OCI-LY7 (cell line): ENCODE results near the gene KRTAP4-6. TPM values are rescaled to one million over a fixed set of nuclear protein-coding genes. Genes with fewer than 3 reads are reported as not detected.
"Not testable (repeated sequence)": the region's sequence is repeated elsewhere in the genome, so short reads cannot be mapped to it uniquely, and the experiment has no call there.

ENCODE experiments used
- BruUV-seq: library from RNA; stranded (reverse); fragments of 400-500 nt; replicated peaks from 2 replicates; lab custom pipeline; 2021; lab: Mats Ljungman, UMichigan
- CTCF ChIA-PET: fragments of 300-600 bp; sonication (Branson Sonifier 250); formaldehyde crosslinking; loops from one replicate; lab custom pipeline; 2022; ENCODE audit warnings: antibody characterized with exemption; ENCODE audit not compliant: unreplicated experiment; lab: Charles Lee
- POLR2A ChIA-PET: fragments of 300-600 bp; sonication (Branson Sonifier 250); formaldehyde crosslinking; loops from one replicate; lab custom pipeline; 2022; ENCODE audit warnings: antibody characterized with exemption; lab: Charles Lee
- DNase-seq: peaks from one replicate; pipeline ENCODE4 v3.0.0-alpha.2; 2015; ENCODE audit warnings: low spot score
- H2AFZ ChIP-seq: fragments of 200-600 bp; sonication (generic), shearing (Covaris generic); 2 replicates; pipeline ENCODE4 v1.6.1; 2014; ENCODE audit warnings: mild to moderate bottlenecking, antibody characterized with exemption, low read length, moderate library complexity
- H3K27ac ChIP-seq: fragments of 200-600 bp; sonication (generic); 2 replicates; pipeline ENCODE4 v1.5.1; 2014; ENCODE audit warnings: mixed run types, low read depth, mild to moderate bottlenecking, moderate library complexity, low read length, inconsistent platforms; ENCODE audit not compliant: poor library complexity, severe bottlenecking
- H3K36me3 ChIP-seq: fragments of 200-600 bp; sonication (generic); 2 replicates; pipeline ENCODE4 v1.6.1; 2014; ENCODE audit warnings: mild to moderate bottlenecking, antibody characterized with exemption, low read length, moderate library complexity, mixed read lengths; ENCODE audit not compliant: insufficient read depth
- H3K4me1 ChIP-seq: fragments of 200-600 bp; sonication (generic); 2 replicates; pipeline ENCODE4 v1.5.1; 2014; ENCODE audit warnings: mild to moderate bottlenecking, low read length; ENCODE audit not compliant: insufficient read depth, poor library complexity, severe bottlenecking
- H3K4me2 ChIP-seq: fragments of 200-600 bp; sonication (generic); 2 replicates; pipeline ENCODE4 v1.6.1; 2014; ENCODE audit warnings: mild to moderate bottlenecking, low read length
- H3K4me3 ChIP-seq: fragments of 200-600 bp; sonication (generic); 2 replicates; pipeline ENCODE4 v1.5.1; 2014; ENCODE audit warnings: mild to moderate bottlenecking, low read depth, low read length; ENCODE audit not compliant: poor library complexity, severe bottlenecking
- H3K79me2 ChIP-seq: fragments of 200-600 bp; sonication (generic); 2 replicates; pipeline ENCODE4 v1.6.1; 2016; ENCODE audit warnings: low read depth, mild to moderate bottlenecking, low read length, moderate library complexity, mixed read lengths; ENCODE audit not compliant: insufficient read depth
- H3K9me2 ChIP-seq: fragments of 200-600 bp; sonication (generic); 2 replicates; pipeline ENCODE4 v1.6.1; 2016; ENCODE audit warnings: mild to moderate bottlenecking, low read length, mixed read lengths; ENCODE audit not compliant: insufficient read depth
- H3K9me3 ChIP-seq: fragments of 200-600 bp; sonication (generic); 2 replicates; pipeline ENCODE4 v1.6.1; 2014; ENCODE audit warnings: mild to moderate bottlenecking, mixed run types, low read length, mixed read lengths
- H4K20me1 ChIP-seq: fragments of 200-600 bp; sonication (generic); 2 replicates; pipeline ENCODE4 v1.6.1; 2014; ENCODE audit warnings: mild to moderate bottlenecking, antibody characterized with exemption, low read length, moderate library complexity, mixed read lengths; ENCODE audit not compliant: insufficient read depth
- CTCF ChIP-seq: fragments of 200-600 bp; sonication (generic); conservative IDR thresholded peaks from 2 replicates; pipeline ENCODE4 v1.5.1; 2014; ENCODE audit warnings: mild to moderate bottlenecking, antibody characterized with exemption, low read length, moderate library complexity, mixed read lengths
- EZH2phosphoT487 ChIP-seq: fragments of 200-600 bp; sonication (generic); IDR thresholded peaks from 2 replicates; pipeline ENCODE4 v1.6.1; 2018; ENCODE audit warnings: low read depth, borderline replicate concordance, mild to moderate bottlenecking, mixed run types, antibody characterized with exemption, low read length, moderate library complexity, mixed read lengths
- intact Hi-C: fragments of 100-400 bp; cut with micrococcal nuclease; formaldehyde crosslinking; loops from one replicate; pipeline ENCODE4 v1.10.0; 2022; ENCODE audit not compliant: unreplicated experiment
- total RNA-seq, 2 experiments: library from RNA; depleted of rRNA in 1 of 2; stranded (reverse); fragments of >200 nt in 1 of 2; shearing (Covaris generic) in 1 of 2; gene quantifications; 2 replicates each; pipeline ENCODE4 v1.2.3, GENCODE V29; 2014 to 2022

The KRTAP4-6 gene
- total RNA-seq, 2 experiments from 2014 or later, result not detected

- intact Hi-C loops, result no loop called here
- Histone ChIP-seq H3K9me2 (no peaks in the 10 kb centered on the region), H3K27ac (no peak overlapping the region), H3K36me3 (no peaks in the 10 kb centered on the region), H3K4me3 (no peak overlapping the region), H3K4me1 (no peaks in the 10 kb centered on the region), H3K9me3 (peaks cover 7% of the 10 kb centered on the region; the same call in 1 of the 2 replicates), H4K20me1 (no peaks in the 10 kb centered on the region), H2AFZ (no peak overlapping the region), H3K4me2 (no peak overlapping the region), H3K79me2 (no peaks in the 10 kb centered on the region)
- DNase-seq, result no peak
- POLR2A ChIA-PET, result no interaction called here
- TF ChIP-seq EZH2phosphoT487 (no peak), CTCF (no peak)
- BruUV-seq, result no TSS peak
- CTCF ChIA-PET, result no interaction called here
These were observed 4.9 kb upstream of the KRTAP4-6 start for GRCh38 chr17:41145261-41145660.

GRCh38 chr17:41144846-41145245, 4.5 kb upstream of the KRTAP4-6 start:
- no TSS peak for BruUV-seq
- POLR2A ChIA-PET, result no interaction called here

GRCh38 chr17:41141361-41141760, 1.0 kb upstream of the KRTAP4-6 start:
- no peak overlapping the region for H3K4me2 ChIP-seq
- H3K36me3 ChIP-seq, result no peaks in the 10 kb centered on the region
- H4K20me1 ChIP-seq, result no peaks in the 10 kb centered on the region
- TF ChIP-seq CTCF (no peak), EZH2phosphoT487 (no peak)
- DNase-seq, result no peak
- H2AFZ ChIP-seq, result no peak overlapping the region
- POLR2A ChIA-PET, result no interaction called here
- H3K9me2 ChIP-seq, result no peaks in the 10 kb centered on the region
- no TSS peak for BruUV-seq
- H3K4me3 ChIP-seq, result no peak overlapping the region
- no peaks in the 10 kb centered on the region for H3K4me1 ChIP-seq
- H3K9me3 ChIP-seq, result peaks cover 7% of the 10 kb centered on the region; the same call in 1 of the 2 replicates
- intact Hi-C loops, result no loop called here
- no peaks in the 10 kb centered on the region for H3K79me2 ChIP-seq
- CTCF ChIA-PET, result no interaction called here
- H3K27ac ChIP-seq, result no peak overlapping the region

More at GRCh38 chr17:41144846-41145245, 4.5 kb upstream of the KRTAP4-6 start:
- TF ChIP-seq EZH2phosphoT487, result no peak
- TF ChIP-seq CTCF, result no peak
- CTCF ChIA-PET, result no interaction called here
- no peaks in the 10 kb centered on the region for H3K4me1 ChIP-seq
- no peak overlapping the region for H3K4me2 ChIP-seq
- no peaks in the 10 kb centered on the region for H3K79me2 ChIP-seq
- H3K4me3 ChIP-seq, result no peak overlapping the region
- H3K36me3 ChIP-seq, result no peaks in the 10 kb centered on the region
- H2AFZ ChIP-seq, result no peak overlapping the region
- no peaks in the 10 kb centered on the region for H4K20me1 ChIP-seq
- no peak overlapping the region for H3K27ac ChIP-seq
- intact Hi-C loops, result no loop called here
- no peaks in the 10 kb centered on the region for H3K9me2 ChIP-seq
- DNase-seq, result no peak
- H3K9me3 ChIP-seq, result peaks cover 7% of the 10 kb centered on the region; the same call in 1 of the 2 replicates

- H2AFZ ChIP-seq, H3K9me3 ChIP-seq, DNase-seq, BruUV-seq, H3K4me2 ChIP-seq, POLR2A ChIA-PET, H3K27ac ChIP-seq, H3K79me2 ChIP-seq, H3K36me3 ChIP-seq, H3K4me1 ChIP-seq, CTCF ChIA-PET, intact Hi-C loops, H4K20me1 ChIP-seq, H3K4me3 ChIP-seq, H3K9me2 ChIP-seq: not testable (repeated sequence)
These were observed 479 bp downstream of the KRTAP4-6 start for GRCh38 chr17:41139865-41140264.
